ENCODE results near the gene GPATCH4.
"Not testable (repeated sequence)": the region's sequence is repeated elsewhere in the genome, so short reads cannot be mapped to it uniquely, and the experiment has no call there.

Gene GPATCH4

GRCh38 chr1:156571919-156572662, 29.2 kb downstream of the GPATCH4 start, which contains the start of gene IQGAP3:
IQGAP3 (minus strand) TSS chr1:156572565; CDS start chr1:156572529, 36 bp downstream.
- DNase-seq, result peak; percentile 83

- DNase-seq, result no peak
Observed at GRCh38 chr1:156571261-156571852, 29.9 kb downstream of the GPATCH4 start.

- DNase-seq, result no peak
Observed at GRCh38 chr1:156566436-156566835, 34.8 kb downstream of the GPATCH4 start.

GRCh38 chr1:156565519-156565918, 35.8 kb downstream of the GPATCH4 start:
- no peak for DNase-seq

- DNase-seq, result no peak
Observed at GRCh38 chr1:156560585-156561163, 40.6 kb downstream of the GPATCH4 start.

- no peak for DNase-seq
Observed at GRCh38 chr1:156559797-156560385, 41.4 kb downstream of the GPATCH4 start.

- no peak for DNase-seq
Observed at GRCh38 chr1:156559086-156559796, 42.0 kb downstream of the GPATCH4 start.

- DNase-seq, result no peak
Observed at GRCh38 chr1:156556354-156556753, 44.9 kb downstream of the GPATCH4 start.

- no peak for DNase-seq
Observed at GRCh38 chr1:156555715-156556114, 45.6 kb downstream of the GPATCH4 start.

GRCh38 chr1:156554971-156555370, 46.3 kb downstream of the GPATCH4 start:
- no peak for DNase-seq

- DNase-seq, result no peak
Observed at GRCh38 chr1:156553860-156554485, 47.3 kb downstream of the GPATCH4 start.

- not testable (repeated sequence) for DNase-seq
Observed at GRCh38 chr1:156552937-156553336, 48.3 kb downstream of the GPATCH4 start.

GRCh38 chr1:156552518-156552917, 48.8 kb downstream of the GPATCH4 start:
- DNase-seq, result no peak

- no peak for DNase-seq
Observed at GRCh38 chr1:156551869-156552268, 49.4 kb downstream of the GPATCH4 start.

- DNase-seq, result no peak
Observed at GRCh38 chr1:156551066-156551643, 50.1 kb downstream of the GPATCH4 start.

GRCh38 chr1:156550346-156550745, 50.9 kb downstream of the GPATCH4 start:
- no peak for DNase-seq

GRCh38 chr1:156549831-156550230, 51.4 kb downstream of the GPATCH4 start:
- DNase-seq, result no peak

- DNase-seq, result no peak
Observed at GRCh38 chr1:156549390-156549789, 51.9 kb downstream of the GPATCH4 start.

GRCh38 chr1:156547982-156548381, 53.3 kb downstream of the GPATCH4 start:
- DNase-seq, result no peak

- no peak for DNase-seq
Observed at GRCh38 chr1:156547434-156547833, 53.8 kb downstream of the GPATCH4 start.

GRCh38 chr1:156546267-156546666, 55.0 kb downstream of the GPATCH4 start:
- no peak for DNase-seq

- no peak for DNase-seq
Observed at GRCh38 chr1:156544592-156545102, 56.6 kb downstream of the GPATCH4 start.

Data from NCI-H774 (cell line).